Fibroblast of lung (primary cell): ENCODE data around the gene FKBP4. TPM values are rescaled to one million over a fixed set of nuclear protein-coding genes. Genes with fewer than 3 reads are reported as not detected.
A peak's percentile ranks its signal among the peaks of the same experiment; 100 is the strongest.

Source experiments
- DNase-seq, 2 donors: peaks; one replicate each; pipeline versions ENCODE4 v3.0.0 to v3.0.0-alpha.2; 2010; ENCODE audit warnings: low read depth in 2 of 2
- H2AFZ ChIP-seq: 2 replicates; pipeline ENCODE4 v1.5.1; 2012; ENCODE audit warnings: low read length, control low read depth, inconsistent platforms
- H3K27ac ChIP-seq: 2 replicates; pipeline ENCODE4 v1.5.1; 2011; ENCODE audit warnings: low read length, control low read depth; ENCODE audit not compliant: insufficient read depth
- H3K27me3 ChIP-seq: 2 replicates; pipeline ENCODE4 v1.5.1; 2011; ENCODE audit warnings: mild to moderate bottlenecking, low read length; ENCODE audit not compliant: control insufficient read depth, insufficient read depth
- H3K36me3 ChIP-seq: 2 replicates; pipeline ENCODE4 v1.5.1; 2011; ENCODE audit warnings: low read length; ENCODE audit not compliant: control insufficient read depth, insufficient read depth
- H3K4me1 ChIP-seq: 2 replicates; pipeline ENCODE4 v1.5.1; 2011; ENCODE audit warnings: low read length; ENCODE audit not compliant: control insufficient read depth, insufficient read depth; ENCODE audit errors: extremely low read depth
- H3K4me2 ChIP-seq: 2 replicates; pipeline ENCODE4 v1.5.1; 2011; ENCODE audit warnings: low read length, control low read depth; ENCODE audit not compliant: insufficient read depth; ENCODE audit errors: extremely low read depth
- H3K4me3 ChIP-seq, 4 experiments: fragments of 200-600 bp in 1 of 4; sonication (generic) in 1 of 4; replicated peaks in 1 of 4; 2 replicates each; pipeline ENCODE4 v1.5.1; 2011 to 2016; ENCODE audit warnings: low read length in 4 of 4, low read depth in 3 of 4, mild to moderate bottlenecking in 3 of 4, control low read depth in 2 of 4, inconsistent platforms in 1 of 4, mixed read lengths in 1 of 4; ENCODE audit not compliant: insufficient read depth in 1 of 4; ENCODE audit errors: control extremely low read depth in 1 of 4
- H3K79me2 ChIP-seq: 2 replicates; pipeline ENCODE4 v1.5.1; 2012; ENCODE audit warnings: mild to moderate bottlenecking, low read length, inconsistent platforms; ENCODE audit not compliant: control insufficient read depth, insufficient read depth
- H3K9ac ChIP-seq: 2 replicates; pipeline ENCODE4 v1.5.1; 2011; ENCODE audit warnings: mild to moderate bottlenecking, low read length, control low read depth; ENCODE audit not compliant: insufficient read depth
- H3K9me3 ChIP-seq: 2 replicates; pipeline ENCODE4 v1.5.1; 2012; ENCODE audit warnings: low read depth, low read length; ENCODE audit not compliant: control insufficient read depth, insufficient read depth
- H4K20me1 ChIP-seq: 2 replicates; pipeline ENCODE4 v1.5.1; 2011; ENCODE audit warnings: low read length; ENCODE audit not compliant: control insufficient read depth, insufficient read depth; ENCODE audit errors: extremely low read depth
- CTCF ChIP-seq, 2 donors: IDR thresholded peaks in 1 of 2; conservative IDR thresholded peaks in 1 of 2; 1 replicate in 1 of 2; 2 replicates in 1 of 2; pipeline ENCODE4 v1.5.1; 2011 to 2012; ENCODE audit warnings: low read length in 2 of 2, control low read depth in 1 of 2, inconsistent platforms in 1 of 2, low read depth in 1 of 2, mild to moderate bottlenecking in 1 of 2
- EZH2 ChIP-seq: IDR thresholded peaks from 2 replicates; pipeline ENCODE4 v1.5.1; 2012; ENCODE audit warnings: low read length, control low read depth, mild to moderate bottlenecking; ENCODE audit errors: missing control alignments
- polyA plus RNA-seq, 2 donors: library from polyadenylated mRNA; depleted of rRNA in 1 of 2; stranded (reverse) in 1 of 2; unstranded in 1 of 2; fragments of >200 nt; gene quantifications; 2 replicates each; pipeline ENCODE4 v1.2.1, GENCODE V29; 2011 to 2012; ENCODE audit warnings: missing spikeins in 1 of 2
- total RNA-seq: library from RNA; depleted of rRNA; stranded (reverse); fragments of >200 nt; gene quantifications from 2 replicates; pipeline ENCODE4 v1.2.1, GENCODE V29; 2014

Gene FKBP4
- total and polyA plus RNA-seq, 2 donors (not counting 1 experiment from before 2014, with no cell fraction given): 23.0 to 42.6 TPM

- peaks cover 27% of the 10 kb centered on the region for H3K36me3 ChIP-seq
- DNase-seq: peak in 1 of 2 donors; percentile 23
Observed at GRCh38 chr12:2797721-2798418, 3.1 kb downstream of the FKBP4 start.

GRCh38 chr12:2800046-2800570 lies 5.3 kb downstream of the FKBP4 start:
- Histone ChIP-seq H4K20me1 (no peaks in the 10 kb centered on the region), H3K36me3 (peaks cover 31% of the 10 kb centered on the region), H3K27ac (no peak overlapping the region), H3K9ac (no peak overlapping the region), H3K79me2 (peaks cover 19% of the 10 kb centered on the region), H3K9me3 (no peaks in the 10 kb centered on the region), H3K4me3 (no peak overlapping the region), H2AFZ (no peak overlapping the region), H3K4me2 (no peak overlapping the region), H3K4me1 (peaks cover 9% of the 10 kb centered on the region), H3K27me3 (no peaks in the 10 kb centered on the region)
- DNase-seq: no peak
- TF ChIP-seq CTCF (conservative IDR thresholded peaks at IDR 0.05 in 1 of 2, IDR thresholded peaks at IDR 0.05 in 1 of 2; ENCODE audit: low read depth in 1 of 2, low read length in 2 of 2) (no peak), EZH2 (no peak)

More at GRCh38 chr12:2797721-2798418, 3.1 kb downstream of the FKBP4 start:
- H3K4me3 ChIP-seq: no peak overlapping the region
- no peak overlapping the region for H3K9ac ChIP-seq
- TF ChIP-seq EZH2 (no peak), CTCF (conservative IDR thresholded peaks at IDR 0.05 in 1 of 2, IDR thresholded peaks at IDR 0.05 in 1 of 2; ENCODE audit: low read depth in 1 of 2, low read length in 2 of 2) (peak in 1 of 2 donors; percentile 23)
- H3K27me3 ChIP-seq: no peaks in the 10 kb centered on the region
- H2AFZ ChIP-seq: no peak overlapping the region
- no peaks in the 10 kb centered on the region for H4K20me1 ChIP-seq
- peaks cover 2% of the 10 kb centered on the region for H3K4me1 ChIP-seq
- H3K9me3 ChIP-seq: no peaks in the 10 kb centered on the region
- no peak overlapping the region for H3K4me2 ChIP-seq
- H3K27ac ChIP-seq: no peak overlapping the region
- H3K79me2 ChIP-seq: peaks cover 19% of the 10 kb centered on the region

- no peak for DNase-seq
Observed at GRCh38 chr12:2801044-2801783, 6.4 kb downstream of the FKBP4 start.

More at GRCh38 chr12:2801044-2801783, 6.4 kb downstream of the FKBP4 start:
- no peak overlapping the region for H3K4me2 ChIP-seq
- TF ChIP-seq CTCF (conservative IDR thresholded peaks at IDR 0.05 in 1 of 2, IDR thresholded peaks at IDR 0.05 in 1 of 2; ENCODE audit: low read depth in 1 of 2, low read length in 2 of 2): no peak
- no peak for TF ChIP-seq EZH2
- no peak overlapping the region for H2AFZ ChIP-seq
- no peaks in the 10 kb centered on the region for H3K27me3 ChIP-seq
- H3K9ac ChIP-seq: no peak overlapping the region
- peaks cover 9% of the 10 kb centered on the region for H3K4me1 ChIP-seq
- peaks cover 31% of the 10 kb centered on the region for H3K36me3 ChIP-seq
- no peak overlapping the region for H3K27ac ChIP-seq
- H3K9me3 ChIP-seq: no peaks in the 10 kb centered on the region
- no peaks in the 10 kb centered on the region for H4K20me1 ChIP-seq
- no peak overlapping the region for H3K4me3 ChIP-seq
- H3K79me2 ChIP-seq: peaks cover 15% of the 10 kb centered on the region
